ENCODE data around the gene RELA.
"Not testable (repeated sequence)": the region's sequence is repeated elsewhere in the genome, so short reads cannot be mapped to it uniquely, and the experiment has no call there.

RELA gene

DNA sequence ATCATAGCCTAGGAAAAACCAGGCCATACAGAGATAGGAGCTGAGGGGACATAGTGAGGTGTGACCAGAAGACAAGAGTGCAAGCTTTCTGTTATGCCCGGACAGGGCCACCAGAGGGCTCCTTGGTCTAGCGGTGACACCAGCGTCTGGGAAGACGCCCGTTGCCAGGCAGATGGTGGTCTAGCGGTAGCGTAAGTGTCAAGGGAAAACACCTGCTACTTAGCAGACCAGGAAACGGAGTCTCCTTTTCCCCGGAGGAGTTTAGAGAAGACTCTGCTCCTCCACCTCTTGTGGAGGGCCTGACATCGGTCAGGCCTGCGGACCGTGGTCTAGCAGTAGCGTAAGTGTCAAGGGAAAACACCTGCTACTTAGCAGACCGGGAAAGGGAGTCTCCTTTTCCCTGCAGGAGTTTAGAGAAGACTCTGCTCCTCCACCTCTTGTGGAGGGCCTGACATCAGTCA, 43.6 kb upstream of the RELA start:
- not testable (repeated sequence) for H3K4me1 Mint-ChIP-seq; H3K36me3 Mint-ChIP-seq (ENCODE audit: low read depth); H3K9me3 Mint-ChIP-seq
- Mint-ChIP-seq H3K4me3 (peak overlapping the region in 1 of 3 experiments; percentile 48), H3K27me3 (ENCODE audit: low read depth) (peaks cover 17% of the 10 kb centered on the region), H3K27ac (peak overlapping the region in 1 of 3 experiments; percentile 33)
- TF ChIP-seq, protein P1, sequence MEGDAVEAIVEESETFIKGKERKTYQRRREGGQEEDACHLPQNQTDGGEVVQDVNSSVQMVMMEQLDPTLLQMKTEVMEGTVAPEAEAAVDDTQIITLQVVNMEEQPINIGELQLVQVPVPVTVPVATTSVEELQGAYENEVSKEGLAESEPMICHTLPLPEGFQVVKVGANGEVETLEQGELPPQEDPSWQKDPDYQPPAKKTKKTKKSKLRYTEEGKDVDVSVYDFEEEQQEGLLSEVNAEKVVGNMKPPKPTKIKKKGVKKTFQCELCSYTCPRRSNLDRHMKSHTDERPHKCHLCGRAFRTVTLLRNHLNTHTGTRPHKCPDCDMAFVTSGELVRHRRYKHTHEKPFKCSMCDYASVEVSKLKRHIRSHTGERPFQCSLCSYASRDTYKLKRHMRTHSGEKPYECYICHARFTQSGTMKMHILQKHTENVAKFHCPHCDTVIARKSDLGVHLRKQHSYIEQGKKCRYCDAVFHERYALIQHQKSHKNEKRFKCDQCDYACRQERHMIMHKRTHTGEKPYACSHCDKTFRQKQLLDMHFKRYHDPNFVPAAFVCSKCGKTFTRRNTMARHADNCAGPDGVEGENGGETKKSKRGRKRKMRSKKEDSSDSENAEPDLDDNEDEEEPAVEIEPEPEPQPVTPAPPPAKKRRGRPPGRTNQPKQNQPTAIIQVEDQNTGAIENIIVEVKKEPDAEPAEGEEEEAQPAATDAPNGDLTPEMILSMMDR (IDR thresholded peaks at IDR 0.05; ENCODE audit: unreplicated experiment in 3 of 3) = peak; percentile 64 to 79 (median 73)

DNA sequence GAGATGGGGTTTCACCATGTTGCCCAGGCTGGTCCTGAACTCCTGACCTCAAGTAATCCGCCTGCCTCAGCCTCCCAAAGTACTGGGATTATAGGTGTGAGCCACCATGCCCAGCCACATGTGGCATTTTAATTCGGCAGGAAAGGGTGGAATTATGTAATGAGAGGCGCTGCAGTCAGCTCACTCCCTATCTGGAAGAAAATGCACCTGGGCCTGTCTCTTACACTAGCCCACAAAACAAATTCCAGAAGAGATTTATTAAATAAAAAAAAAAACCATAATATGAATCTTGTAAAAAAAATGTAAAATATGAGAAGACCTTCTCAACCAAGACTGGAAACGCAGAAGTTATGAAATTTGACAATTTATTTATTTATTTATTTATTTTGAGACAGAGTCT, 41.1 kb upstream of the RELA start:
- peaks cover 20% of the 10 kb centered on the region for H3K27me3 Mint-ChIP-seq (ENCODE audit: low read depth)
- H3K4me1 Mint-ChIP-seq = no peaks in the 10 kb centered on the region
- TF ChIP-seq, protein P1 (IDR thresholded peaks at IDR 0.05; ENCODE audit: unreplicated experiment in 3 of 3) = no peak
- no peak overlapping the region for H3K4me3 Mint-ChIP-seq
- H3K36me3 Mint-ChIP-seq (ENCODE audit: low read depth) = no peaks in the 10 kb centered on the region
- no peak overlapping the region for H3K27ac Mint-ChIP-seq
- H3K9me3 Mint-ChIP-seq = no peaks in the 10 kb centered on the region

DNA sequence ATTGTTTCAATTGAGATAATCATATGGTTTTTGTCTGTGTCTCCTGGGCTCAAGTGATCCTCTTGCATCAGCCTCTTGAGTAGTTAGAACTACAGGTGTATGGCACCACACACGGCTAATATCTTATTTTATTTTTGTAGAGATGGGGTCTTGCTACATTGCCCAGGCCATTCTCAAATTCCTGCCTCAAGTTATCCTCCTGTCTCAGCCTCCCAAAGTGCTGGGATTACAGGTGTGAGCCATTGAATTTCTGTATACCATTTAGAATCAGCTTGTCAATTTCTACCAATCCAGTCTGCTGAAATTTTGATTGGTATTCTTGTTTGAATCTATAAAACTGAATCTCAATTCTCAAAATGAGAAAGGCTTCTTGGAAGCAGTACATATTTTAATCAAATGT, 39.0 kb upstream of the RELA start:
- Mint-ChIP-seq H3K4me1 (no peaks in the 10 kb centered on the region), H3K36me3 (ENCODE audit: low read depth) (no peaks in the 10 kb centered on the region), H3K27me3 (ENCODE audit: low read depth) (peaks cover 25% of the 10 kb centered on the region), H3K27ac (no peak overlapping the region), H3K4me3 (no peak overlapping the region), H3K9me3 (no peaks in the 10 kb centered on the region)
- TF ChIP-seq, protein P1 (IDR thresholded peaks at IDR 0.05; ENCODE audit: unreplicated experiment in 3 of 3) = no peak

DNA sequence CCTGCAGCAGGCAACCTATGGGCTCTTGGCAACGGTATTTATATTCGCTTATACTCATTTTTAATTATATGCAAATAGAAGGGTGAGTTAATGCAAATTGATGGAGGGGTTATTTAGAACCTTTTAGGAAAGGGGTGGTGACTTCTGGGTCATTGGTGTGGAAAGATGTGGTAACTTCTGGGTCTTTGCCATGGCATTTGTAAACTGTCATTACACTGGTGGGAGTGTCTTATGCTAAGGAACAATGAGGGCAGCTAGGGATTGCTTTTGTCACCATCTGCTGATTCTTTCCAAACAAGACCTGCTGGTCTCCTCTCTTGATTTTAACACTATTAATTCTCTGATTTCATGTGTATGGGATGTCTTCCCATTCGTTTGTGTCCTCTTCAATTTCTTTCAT, 37.7 kb upstream of the RELA start:
- Mint-ChIP-seq H3K4me3 (no peak overlapping the region), H3K27ac (no peak overlapping the region), H3K4me1 (no peaks in the 10 kb centered on the region), H3K27me3 (ENCODE audit: low read depth) (peaks cover 25% of the 10 kb centered on the region), H3K9me3 (no peaks in the 10 kb centered on the region), H3K36me3 (ENCODE audit: low read depth) (no peaks in the 10 kb centered on the region)
- TF ChIP-seq, protein P1 (IDR thresholded peaks at IDR 0.05; ENCODE audit: unreplicated experiment in 3 of 3) = no peak

DNA sequence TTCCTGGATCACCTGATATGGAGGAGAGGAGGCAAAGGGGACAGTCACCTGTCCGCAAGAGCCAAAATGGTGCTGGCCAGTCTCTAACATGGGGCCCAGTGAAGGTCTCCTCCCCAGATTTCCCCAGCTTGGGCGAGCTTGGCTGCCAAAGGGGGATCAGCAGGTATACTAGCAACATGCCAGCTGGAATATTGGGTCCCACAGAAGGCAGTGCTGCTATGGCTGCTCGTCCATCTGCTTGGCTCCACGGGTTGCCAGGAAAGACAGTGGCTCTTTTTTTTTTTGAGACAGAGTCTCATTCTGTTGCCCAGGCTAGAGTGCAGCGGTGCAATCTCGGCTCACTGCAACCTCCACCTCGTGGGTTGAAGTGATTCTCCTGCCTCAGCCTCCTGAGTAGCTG, 36.6 kb upstream of the RELA start:
- no peaks in the 10 kb centered on the region for H3K4me1 Mint-ChIP-seq
- TF ChIP-seq, protein P1 (IDR thresholded peaks at IDR 0.05; ENCODE audit: unreplicated experiment in 3 of 3) = no peak

DNA sequence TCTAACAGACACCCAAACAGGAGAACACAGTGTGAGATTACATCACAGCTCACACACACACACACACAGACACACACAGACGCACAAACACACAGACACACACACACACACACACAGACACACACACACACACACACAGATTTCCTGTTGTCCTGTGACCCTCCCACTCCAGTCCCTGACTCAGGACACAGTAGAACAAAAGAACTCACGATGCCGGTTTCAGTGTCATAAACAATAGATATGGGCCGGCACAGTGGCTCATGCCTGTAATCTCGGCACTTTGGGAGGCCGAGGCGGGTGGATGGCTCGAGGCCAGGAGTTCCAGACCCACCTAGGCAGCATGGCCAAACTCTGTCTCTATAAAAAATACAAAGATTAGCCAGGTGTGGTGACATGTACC, 35.5 kb upstream of the RELA start:
- H3K36me3 Mint-ChIP-seq (ENCODE audit: low read depth) = no peaks in the 10 kb centered on the region
- H3K4me1 Mint-ChIP-seq = no peaks in the 10 kb centered on the region
- no peak overlapping the region for H3K4me3 Mint-ChIP-seq
- no peaks in the 10 kb centered on the region for H3K9me3 Mint-ChIP-seq
- no peak overlapping the region for H3K27ac Mint-ChIP-seq
- TF ChIP-seq, protein P1 (IDR thresholded peaks at IDR 0.05; ENCODE audit: unreplicated experiment in 3 of 3) = no peak
- H3K27me3 Mint-ChIP-seq (ENCODE audit: low read depth) = peaks cover 20% of the 10 kb centered on the region

More for the DNA sequence above, 36.6 kb upstream of the RELA start:
- Mint-ChIP-seq H3K27ac (no peak overlapping the region), H3K9me3 (no peaks in the 10 kb centered on the region), H3K27me3 (ENCODE audit: low read depth) (peaks cover 27% of the 10 kb centered on the region), H3K4me3 (no peak overlapping the region), H3K36me3 (ENCODE audit: low read depth) (no peaks in the 10 kb centered on the region)

Data from nephron (organoid).